ENCODE results near the gene CRCP.

CRCP gene

GRCh38 chr7:66182920-66183319, 68.3 kb downstream of the CRCP start:
- in situ Hi-C loops (cut with HindIII; ENCODE audit: low pct_ligation_motif_present, low sequenced_read_pairs) = no loop called here
- TF ChIP-seq CTCF (IDR thresholded peaks at IDR 0.05; ENCODE audit: low read depth, low read length, missing control alignments) = no peak
- no peaks in the 10 kb centered on the region for H3K36me3 ChIP-seq (replicated peaks)
- no peak for DNase-seq
- no peak overlapping the region for H3K27ac ChIP-seq
- H3K4me3 ChIP-seq (ENCODE audit: low read depth, low read length) = no peak overlapping the region
- H3K27me3 ChIP-seq (replicated peaks) = no peaks in the 10 kb centered on the region

- DNase-seq = peak; percentile 92
- in situ Hi-C loops (cut with HindIII; ENCODE audit: low pct_ligation_motif_present, low sequenced_read_pairs) = no loop called here
- Histone ChIP-seq H3K27ac (peak overlapping the region; percentile 63), H3K4me3 (ENCODE audit: low read depth, low read length) (no peak overlapping the region), H3K27me3 (replicated peaks) (no peaks in the 10 kb centered on the region), H3K36me3 (replicated peaks) (no peaks in the 10 kb centered on the region)
- no peak for TF ChIP-seq CTCF (IDR thresholded peaks at IDR 0.05; ENCODE audit: low read depth, low read length, missing control alignments)
Measured at GRCh38 chr7:66183700-66184099, 69.1 kb downstream of the CRCP start.

GRCh38 chr7:66185680-66186187, 71.1 kb downstream of the CRCP start:
- no peak overlapping the region for H3K27ac ChIP-seq
- in situ Hi-C loops (cut with HindIII; ENCODE audit: low pct_ligation_motif_present, low sequenced_read_pairs) = no loop called here
- H3K36me3 ChIP-seq (replicated peaks) = no peaks in the 10 kb centered on the region
- H3K27me3 ChIP-seq (replicated peaks) = no peaks in the 10 kb centered on the region
- TF ChIP-seq CTCF (IDR thresholded peaks at IDR 0.05; ENCODE audit: low read depth, low read length, missing control alignments) = no peak
- H3K4me3 ChIP-seq (ENCODE audit: low read depth, low read length) = no peak overlapping the region
- no peak for DNase-seq

GRCh38 chr7:66186991-66187390, 72.3 kb downstream of the CRCP start:
- no peak for TF ChIP-seq CTCF (IDR thresholded peaks at IDR 0.05; ENCODE audit: low read depth, low read length, missing control alignments)
- in situ Hi-C loops (cut with HindIII; ENCODE audit: low pct_ligation_motif_present, low sequenced_read_pairs) = no loop called here
- no peak overlapping the region for H3K4me3 ChIP-seq (ENCODE audit: low read depth, low read length)
- no peaks in the 10 kb centered on the region for H3K36me3 ChIP-seq (replicated peaks)
- H3K27ac ChIP-seq = no peak overlapping the region
- no peak for DNase-seq
- no peaks in the 10 kb centered on the region for H3K27me3 ChIP-seq (replicated peaks)

GRCh38 chr7:66187905-66188304, 73.3 kb downstream of the CRCP start:
- in situ Hi-C loops (cut with HindIII; ENCODE audit: low pct_ligation_motif_present, low sequenced_read_pairs) = no loop called here
- no peaks in the 10 kb centered on the region for H3K27me3 ChIP-seq (replicated peaks)
- no peak overlapping the region for H3K27ac ChIP-seq
- no peaks in the 10 kb centered on the region for H3K36me3 ChIP-seq (replicated peaks)
- no peak for DNase-seq
- no peak overlapping the region for H3K4me3 ChIP-seq (ENCODE audit: low read depth, low read length)
- TF ChIP-seq CTCF (IDR thresholded peaks at IDR 0.05; ENCODE audit: low read depth, low read length, missing control alignments) = no peak

GRCh38 chr7:66188645-66189044, 74.0 kb downstream of the CRCP start:
- Histone ChIP-seq H3K36me3 (replicated peaks) (no peaks in the 10 kb centered on the region), H3K27me3 (replicated peaks) (no peaks in the 10 kb centered on the region), H3K4me3 (ENCODE audit: low read depth, low read length) (no peak overlapping the region), H3K27ac (no peak overlapping the region)
- DNase-seq = no peak
- in situ Hi-C loops (cut with HindIII; ENCODE audit: low pct_ligation_motif_present, low sequenced_read_pairs) = no loop called here
- no peak for TF ChIP-seq CTCF (IDR thresholded peaks at IDR 0.05; ENCODE audit: low read depth, low read length, missing control alignments)
